Trophoblast cell (in vitro differentiated cells and primary cell): ENCODE measurements around the gene CYTH1.

Experiments
- DNase-seq, 2 donors: peaks; one replicate each; pipeline ENCODE4 v3.0.0-alpha.2; 2016
- H2AFZ ChIP-seq: 2 replicates; pipeline ENCODE4 v1.6.1; 2013; ENCODE audit warnings: low read length, moderate library complexity, mild to moderate bottlenecking; ENCODE audit not compliant: insufficient read depth, poor library complexity
- H2AK5ac ChIP-seq: 2 replicates; pipeline ENCODE4 v1.6.1; 2013; ENCODE audit warnings: mild to moderate bottlenecking, low read length
- H2BK120ac ChIP-seq: 2 replicates; pipeline ENCODE4 v1.6.1; 2013; ENCODE audit warnings: low read length, mild to moderate bottlenecking, moderate library complexity; ENCODE audit not compliant: insufficient read depth, poor library complexity
- H2BK12ac ChIP-seq: 2 replicates; pipeline ENCODE4 v1.6.1; 2013; ENCODE audit warnings: mild to moderate bottlenecking, low read length, moderate library complexity
- H2BK5ac ChIP-seq: 2 replicates; pipeline ENCODE4 v1.6.1; 2013; ENCODE audit warnings: low read length, low read depth, moderate library complexity, mild to moderate bottlenecking; ENCODE audit not compliant: poor library complexity
- H3K14ac ChIP-seq: 2 replicates; pipeline ENCODE4 v1.6.1; 2013; ENCODE audit warnings: mild to moderate bottlenecking, low read length
- H3K18ac ChIP-seq: 2 replicates; pipeline ENCODE4 v1.6.1; 2013; ENCODE audit warnings: mild to moderate bottlenecking, low read length
- H3K23ac ChIP-seq: 2 replicates; pipeline ENCODE4 v1.6.1; 2013; ENCODE audit warnings: low read length
- H3K27ac ChIP-seq: 2 replicates; pipeline ENCODE4 v1.5.1; 2013; ENCODE audit warnings: low read depth, mild to moderate bottlenecking, inconsistent platforms, low read length, moderate library complexity
- H3K27me3 ChIP-seq: 2 replicates; pipeline ENCODE4 v1.6.1; 2013; ENCODE audit warnings: inconsistent platforms, mild to moderate bottlenecking, low read length, moderate library complexity; ENCODE audit not compliant: insufficient read depth
- H3K36me3 ChIP-seq, 2 experiments: 1 replicate in 1 of 2; 2 replicates in 1 of 2; pipeline ENCODE4 v1.6.1; 2013; ENCODE audit warnings: low read length in 2 of 2, mild to moderate bottlenecking in 2 of 2, moderate library complexity in 1 of 2; ENCODE audit not compliant: insufficient read depth in 2 of 2, control insufficient read depth in 1 of 2
- H3K4ac ChIP-seq: 2 replicates; pipeline ENCODE4 v1.6.1; 2013; ENCODE audit warnings: low read depth, mild to moderate bottlenecking, low read length, moderate library complexity
- H3K4me1 ChIP-seq, 2 experiments: 1 replicate in 1 of 2; 2 replicates in 1 of 2; pipeline ENCODE4 v1.6.1; 2013; ENCODE audit warnings: low read length in 2 of 2, mild to moderate bottlenecking in 2 of 2, moderate library complexity in 1 of 2; ENCODE audit not compliant: insufficient read depth in 2 of 2, control insufficient read depth in 1 of 2
- H3K4me2 ChIP-seq: 2 replicates; pipeline ENCODE4 v1.6.1; 2013; ENCODE audit warnings: inconsistent platforms, mild to moderate bottlenecking, low read length, moderate library complexity
- H3K4me3 ChIP-seq: 2 replicates; pipeline ENCODE4 v1.5.1; 2013; ENCODE audit warnings: mild to moderate bottlenecking, low read depth, low read length, inconsistent platforms
- H3K79me1 ChIP-seq: one replicate; pipeline ENCODE4 v1.6.1; 2013; ENCODE audit warnings: low read length
- H3K79me2 ChIP-seq: 2 replicates; pipeline ENCODE4 v1.6.1; 2013; ENCODE audit warnings: low read length, mild to moderate bottlenecking; ENCODE audit not compliant: control insufficient read depth, insufficient read depth, poor library complexity
- H3K9ac ChIP-seq: 2 replicates; pipeline ENCODE4 v1.6.1; 2013; ENCODE audit warnings: mild to moderate bottlenecking, low read length
- H3K9me3 ChIP-seq: 2 replicates; pipeline ENCODE4 v1.6.1; 2013; ENCODE audit warnings: low read depth, mild to moderate bottlenecking, control low read depth, inconsistent platforms, low read length; ENCODE audit not compliant: insufficient read depth
- H4K12ac ChIP-seq: 2 replicates; pipeline ENCODE4 v1.6.1; 2013; ENCODE audit warnings: low read depth, mild to moderate bottlenecking, low read length, moderate library complexity
- H4K8ac ChIP-seq: 2 replicates; pipeline ENCODE4 v1.6.1; 2013; ENCODE audit warnings: low read depth, mild to moderate bottlenecking, low read length, moderate library complexity
- H4K91ac ChIP-seq: one replicate; pipeline ENCODE4 v1.6.1; 2013; ENCODE audit warnings: low read depth, mild to moderate bottlenecking, low read length, moderate library complexity
- WGBS: extraction: QIAGEN DNeasy Blood & Tissue Kit; methylation state at CpG from one replicate; pipeline ENCODE4 v1.1.7; 2013; ENCODE audit warnings: missing lambda C conversion rate; ENCODE audit not compliant: insufficient read length, insufficient coverage; ENCODE audit errors: extremely low coverage; 5-methylcytosine and 5-hydroxymethylcytosine counted together

Gene CYTH1

GRCh38 chr17:78822552-78822951 is 40.5 kb upstream of the CYTH1 start:
- Histone ChIP-seq H3K14ac (no peak overlapping the region), H3K27me3 (no peaks in the 10 kb centered on the region), H3K4ac (no peak overlapping the region), H2AK5ac (no peak overlapping the region), H3K4me3 (no peak overlapping the region), H3K18ac (no peak overlapping the region), H4K12ac (no peak overlapping the region), H2BK12ac (no peak overlapping the region), H3K27ac (peak overlapping the region; percentile 48), H3K36me3 (peaks cover 57 to 74% of the 10 kb centered on the region in 2 experiments), H3K9ac (no peak overlapping the region), H3K79me2 (no peaks in the 10 kb centered on the region), H3K4me1 (peaks cover 6 to 14% of the 10 kb centered on the region in 2 experiments), H3K9me3 (no peaks in the 10 kb centered on the region), H2BK120ac (no peak overlapping the region), H2BK5ac (no peak overlapping the region), H4K8ac (no peak overlapping the region), H2AFZ (no peak overlapping the region), H3K23ac (no peak overlapping the region), H3K4me2 (no peak overlapping the region), H3K79me1 (no peaks in the 10 kb centered on the region), H4K91ac (no peak overlapping the region)
- no CpG with 5 or more reads among the region's 14 CpGs for WGBS
- peak; percentile 89 to 92 for DNase-seq

GRCh38 chr17:78821961-78822360 is 39.9 kb upstream of the CYTH1 start:
- H3K79me2 ChIP-seq = no peaks in the 10 kb centered on the region
- H2AFZ ChIP-seq = no peak overlapping the region
- no peak overlapping the region for H2BK120ac ChIP-seq
- H3K9me3 ChIP-seq = no peaks in the 10 kb centered on the region
- no peaks in the 10 kb centered on the region for H3K27me3 ChIP-seq
- H3K9ac ChIP-seq = no peak overlapping the region
- peaks cover 57 to 75% of the 10 kb centered on the region in 2 experiments for H3K36me3 ChIP-seq
- H4K8ac ChIP-seq = no peak overlapping the region
- no peak for DNase-seq
- H3K27ac ChIP-seq = no peak overlapping the region
- H2BK5ac ChIP-seq = no peak overlapping the region
- no peak overlapping the region for H3K18ac ChIP-seq
- H3K4me2 ChIP-seq = no peak overlapping the region
- no CpG with 5 or more reads among the region's 8 CpGs for WGBS
- no peaks in the 10 kb centered on the region for H3K79me1 ChIP-seq
- no peak overlapping the region for H4K12ac ChIP-seq
- H3K4me1 ChIP-seq = peaks cover 6 to 13% of the 10 kb centered on the region in 2 experiments
- H3K4ac ChIP-seq = no peak overlapping the region
- no peak overlapping the region for H3K14ac ChIP-seq
- no peak overlapping the region for H2AK5ac ChIP-seq
- H2BK12ac ChIP-seq = no peak overlapping the region
- no peak overlapping the region for H3K23ac ChIP-seq
- no peak overlapping the region for H4K91ac ChIP-seq
- H3K4me3 ChIP-seq = no peak overlapping the region

DNA sequence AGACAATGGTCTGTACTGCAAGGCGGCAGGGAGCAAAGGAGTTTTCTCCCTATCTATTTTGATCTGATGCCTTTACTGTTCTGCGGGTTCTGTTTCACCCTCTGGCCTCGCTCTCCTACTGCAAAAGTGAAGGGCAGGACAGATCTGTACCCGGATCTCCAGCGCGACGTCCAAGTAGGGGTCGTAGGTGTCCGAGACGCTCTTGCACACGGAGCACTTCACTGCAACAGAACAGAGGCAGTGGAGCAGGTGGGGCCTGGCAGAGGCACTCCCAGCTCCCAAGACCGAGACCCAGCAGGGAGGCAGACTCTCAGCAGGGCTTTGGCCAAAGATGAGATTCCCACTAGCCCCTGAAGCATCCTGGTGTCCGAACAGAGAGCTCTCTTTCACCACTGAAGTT is 38.8 kb upstream of the CYTH1 start:
- Histone ChIP-seq H2BK120ac (no peak overlapping the region), H3K9me3 (no peaks in the 10 kb centered on the region), H2BK5ac (no peak overlapping the region), H3K4me1 (peaks cover 6 to 11% of the 10 kb centered on the region in 2 experiments), H2AK5ac (no peak overlapping the region), H4K12ac (no peak overlapping the region), H3K4me3 (no peak overlapping the region), H3K79me2 (no peaks in the 10 kb centered on the region), H3K27ac (no peak overlapping the region), H2AFZ (no peak overlapping the region), H3K4me2 (no peak overlapping the region), H4K8ac (no peak overlapping the region), H3K14ac (no peak overlapping the region), H3K79me1 (no peaks in the 10 kb centered on the region), H4K91ac (no peak overlapping the region), H3K18ac (no peak overlapping the region), H3K9ac (no peak overlapping the region), H3K23ac (no peak overlapping the region), H3K27me3 (no peaks in the 10 kb centered on the region), H2BK12ac (no peak overlapping the region), H3K36me3 (peaks cover 54 to 75% of the 10 kb centered on the region in 2 experiments), H3K4ac (no peak overlapping the region)
- no peak for DNase-seq
- WGBS = no CpG with 5 or more reads among the region's 13 CpGs

DNA sequence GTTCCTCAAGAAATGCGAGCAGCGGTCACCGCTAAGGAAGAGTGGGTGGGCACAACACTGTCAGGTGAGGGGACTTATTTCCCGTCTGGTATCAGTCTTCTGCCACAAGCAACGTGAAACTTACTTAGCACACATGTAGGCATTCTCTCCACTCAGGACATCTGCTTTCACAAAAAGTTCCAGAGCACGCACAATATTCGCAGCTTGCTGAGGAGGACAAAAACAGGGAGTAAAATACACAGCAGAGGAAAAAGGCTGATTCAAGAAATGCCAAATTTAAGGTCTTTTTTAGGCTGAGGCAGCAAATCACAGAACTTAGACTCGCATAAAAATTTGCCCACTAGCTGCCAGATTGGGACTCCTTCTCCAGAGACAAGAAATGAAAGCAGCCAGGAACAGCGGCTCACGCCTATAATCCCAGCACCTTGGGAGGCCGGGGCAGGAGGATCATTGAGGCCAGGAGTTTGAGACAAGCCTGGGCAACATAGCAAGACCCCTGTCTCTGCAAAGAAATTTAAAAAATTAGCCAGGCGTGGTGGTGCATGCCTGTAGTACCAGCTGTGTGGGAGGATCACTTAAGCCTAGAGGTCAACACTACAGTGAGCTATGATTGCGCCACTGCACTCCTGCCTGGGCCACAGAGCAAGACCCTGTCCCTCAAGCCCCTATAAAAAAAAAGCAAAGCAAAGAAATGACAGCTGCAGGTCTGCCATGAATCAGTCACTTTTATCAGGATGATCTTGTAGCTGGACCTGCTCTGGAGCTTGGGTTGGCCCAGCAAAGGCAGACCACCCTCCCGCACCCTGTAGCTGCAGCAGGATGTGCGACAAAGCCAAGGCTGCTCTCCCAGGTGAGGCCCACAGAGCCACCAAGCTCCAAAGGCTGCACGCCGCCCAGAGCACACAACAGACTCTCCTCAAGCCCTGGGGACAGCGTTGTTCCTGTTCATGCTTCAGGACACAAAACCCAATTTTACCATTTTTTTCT is 38.0 kb upstream of the CYTH1 start:
- no peak overlapping the region for H2AK5ac ChIP-seq
- H3K4me2 ChIP-seq = no peak overlapping the region
- DNase-seq = no peak
- H3K79me2 ChIP-seq = no peaks in the 10 kb centered on the region
- H3K18ac ChIP-seq = no peak overlapping the region
- no peak overlapping the region for H3K27ac ChIP-seq
- peaks cover 6 to 11% of the 10 kb centered on the region in 2 experiments for H3K4me1 ChIP-seq
- no peak overlapping the region for H3K4me3 ChIP-seq
- no peak overlapping the region for H2BK5ac ChIP-seq
- H4K8ac ChIP-seq = no peak overlapping the region
- no peaks in the 10 kb centered on the region for H3K79me1 ChIP-seq
- H4K91ac ChIP-seq = no peak overlapping the region
- H2AFZ ChIP-seq = no peak overlapping the region
- no peak overlapping the region for H3K14ac ChIP-seq
- H3K23ac ChIP-seq = no peak overlapping the region
- H3K9ac ChIP-seq = no peak overlapping the region
- no peaks in the 10 kb centered on the region for H3K9me3 ChIP-seq
- H2BK12ac ChIP-seq = no peak overlapping the region
- peaks cover 48 to 71% of the 10 kb centered on the region in 2 experiments for H3K36me3 ChIP-seq
- H3K27me3 ChIP-seq = no peaks in the 10 kb centered on the region
- no peak overlapping the region for H3K4ac ChIP-seq
- no peak overlapping the region for H4K12ac ChIP-seq
- WGBS = no CpG with 5 or more reads among the region's 18 CpGs
- H2BK120ac ChIP-seq = no peak overlapping the region
